Dermis microvascular lymphatic vessel endothelial cell (primary cell): ENCODE data around the gene ZNF19. TPM values are rescaled to one million over a fixed set of nuclear protein-coding genes. Genes with fewer than 3 reads are reported as not detected.
A peak's percentile ranks its signal among the peaks of the same experiment; 100 is the strongest.

Source experiments
- DNase-seq, 2 donors: peaks; one replicate each; pipeline versions ENCODE4 v3.0.0 to v3.0.0-alpha.2; 2010; ENCODE audit warnings: low read depth in 2 of 2
- total RNA-seq: library from RNA; depleted of rRNA; stranded (reverse); fragments of >200 nt; gene quantifications from 2 replicates; pipeline ENCODE4 v1.2.1, GENCODE V29; 2014

Gene ZNF19
- total RNA-seq, 1 donor from 2014 or later = 1.3 TPM

DNA sequence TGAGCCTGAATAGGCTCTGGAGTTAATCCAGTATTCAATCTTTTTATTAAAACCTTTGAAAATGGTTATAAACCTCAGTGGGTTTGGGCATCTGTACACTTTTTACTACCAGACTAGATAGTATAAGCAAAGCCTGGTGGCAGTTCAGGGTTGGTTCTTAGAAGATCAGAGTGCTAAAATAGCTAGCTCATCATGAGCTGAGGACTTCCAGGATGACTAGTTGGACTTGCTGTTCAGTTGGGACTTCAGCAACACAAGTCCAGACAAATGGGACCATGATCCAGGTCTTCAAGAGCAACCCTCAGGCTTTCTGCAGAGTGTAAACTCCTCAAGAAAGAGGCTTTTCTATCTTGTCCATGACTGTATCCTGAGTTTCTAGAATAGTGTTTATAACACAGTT lies 1.2 kb upstream of the ZNF19 start:
- no peak for DNase-seq

DNA sequence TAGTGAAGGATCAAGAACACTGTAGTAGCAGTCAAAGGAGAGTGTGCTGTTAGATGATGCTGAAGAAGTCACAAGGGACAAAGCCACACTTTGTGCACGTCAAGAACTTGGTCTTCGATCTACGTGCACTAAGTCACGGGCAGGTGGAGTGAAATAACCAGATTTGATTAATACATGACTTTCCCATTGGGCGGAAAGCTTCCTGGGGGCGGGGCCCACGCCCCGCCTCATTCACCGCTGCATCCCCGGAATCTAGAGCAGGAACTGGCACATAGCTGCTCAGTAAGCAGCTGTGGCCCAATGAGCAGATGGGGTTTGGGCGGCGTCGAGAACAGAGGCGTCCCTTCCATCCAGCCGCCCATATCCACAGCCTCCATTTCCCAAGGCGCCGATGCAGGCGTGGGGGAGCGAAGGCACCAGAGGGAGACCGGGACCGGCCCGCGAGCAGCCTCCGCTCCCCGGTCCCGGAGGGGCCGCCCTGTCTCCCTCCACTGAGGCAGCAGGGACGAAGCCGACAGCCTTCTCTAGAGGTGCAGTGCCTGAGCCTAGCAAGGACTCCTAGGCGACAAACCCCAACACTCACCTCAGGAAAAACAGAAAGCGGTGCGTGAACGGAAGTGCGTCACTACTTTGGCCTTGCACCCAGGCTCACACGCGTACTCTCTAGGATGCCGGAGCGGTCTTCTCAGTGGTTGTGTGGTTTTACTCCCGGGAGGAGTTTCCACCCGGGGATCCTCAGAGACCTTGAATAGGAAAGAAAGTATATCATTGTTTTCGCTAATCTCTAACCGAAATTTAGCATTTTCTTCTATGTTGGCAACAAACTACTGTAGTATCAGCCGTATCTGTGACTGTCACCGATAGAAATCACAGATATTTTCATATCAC lies 4.9 kb downstream of the ZNF19 start:
- DNase-seq = peak; percentile 90 to 91

DNA sequence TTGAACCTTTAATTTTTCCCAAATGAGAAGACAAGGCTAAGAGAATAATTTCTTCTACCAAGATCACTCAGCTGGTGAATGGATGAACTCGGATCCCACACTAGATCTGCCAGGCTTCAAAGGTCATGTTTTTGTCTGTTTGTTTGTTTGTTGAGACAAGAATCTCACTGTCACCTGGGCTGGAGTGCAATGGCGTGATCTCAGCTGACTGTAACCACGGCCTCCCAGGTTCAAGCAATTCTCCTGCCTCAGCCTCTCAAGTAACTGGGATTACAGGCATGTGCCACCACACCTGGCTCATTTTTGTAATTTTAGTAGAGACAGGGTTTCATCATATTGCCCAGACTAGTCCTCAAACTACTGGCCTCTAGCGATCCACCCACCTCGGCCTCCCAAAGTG lies 6.6 kb downstream of the ZNF19 start:
- no peak for DNase-seq

DNA sequence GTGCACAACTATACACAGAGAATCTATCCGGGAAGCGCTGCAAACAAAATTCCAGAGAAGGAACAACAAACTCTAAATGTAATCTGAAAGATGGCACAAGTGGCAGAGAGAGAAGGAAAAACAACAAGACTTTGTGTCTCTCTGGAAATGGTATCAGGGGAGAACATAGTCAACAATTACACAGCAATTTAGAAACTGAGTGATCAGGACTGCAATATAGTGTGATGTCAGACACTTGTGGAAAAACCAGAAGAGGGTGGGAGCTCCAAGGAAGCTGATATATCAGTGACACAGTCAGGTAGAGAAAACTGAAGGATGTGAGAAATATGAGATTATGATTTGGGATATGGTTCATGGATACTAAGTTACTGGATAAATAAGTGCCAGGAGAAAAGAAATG lies 8.2 kb downstream of the ZNF19 start:
- DNase-seq = no peak

DNA sequence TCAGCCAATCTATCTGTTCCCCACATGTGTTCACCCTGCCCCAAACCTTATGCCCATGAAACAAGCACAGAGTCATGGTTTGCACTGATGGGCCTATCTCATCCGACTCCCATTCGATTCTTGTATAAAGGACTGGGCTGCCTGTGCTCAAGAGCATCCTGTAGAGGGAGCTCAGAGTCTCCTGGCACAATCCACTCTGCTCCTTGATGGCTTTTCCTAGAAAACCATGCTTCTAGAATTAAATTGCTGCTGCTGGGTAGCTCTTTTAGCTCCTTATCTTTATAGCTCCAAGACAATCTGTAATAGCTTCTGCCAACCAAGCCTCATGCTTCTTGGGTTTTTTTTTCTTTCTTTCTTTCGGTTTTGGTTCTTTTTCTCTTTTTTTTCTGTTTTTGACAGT lies 9.7 kb downstream of the ZNF19 start:
- DNase-seq = peak in 1 of 2 donors; percentile 45

DNA sequence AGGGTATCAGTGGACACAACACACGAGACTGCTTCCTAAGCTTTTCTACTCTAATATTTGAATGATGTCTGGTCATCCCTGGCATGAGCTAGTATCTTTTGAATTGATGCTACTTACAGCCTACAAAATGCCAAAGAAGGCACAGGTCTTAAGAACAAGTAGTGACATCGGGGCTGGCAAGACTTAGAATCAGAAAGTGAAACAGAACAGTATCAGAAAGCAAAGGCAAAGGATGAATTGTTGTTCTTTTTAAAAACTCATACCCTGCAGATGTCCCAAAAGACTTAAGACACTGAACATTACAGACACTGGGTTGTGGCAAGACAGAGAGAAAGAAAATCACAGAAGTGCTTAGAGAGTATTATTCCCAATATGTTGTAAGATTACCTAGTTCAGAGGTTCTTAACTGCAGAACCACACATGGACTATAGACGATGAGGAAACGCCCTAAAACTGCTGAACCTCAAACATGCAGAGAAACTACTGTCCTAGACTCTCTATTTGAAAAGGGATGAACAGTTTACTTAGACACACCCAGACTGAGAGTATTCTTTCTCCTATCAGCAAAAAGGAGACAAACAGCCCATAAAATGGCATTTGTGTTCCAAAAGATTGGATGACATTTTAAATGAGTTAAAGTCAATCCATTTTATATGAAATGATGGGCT lies 12.5 kb downstream of the ZNF19 start:
- no peak for DNase-seq

DNA sequence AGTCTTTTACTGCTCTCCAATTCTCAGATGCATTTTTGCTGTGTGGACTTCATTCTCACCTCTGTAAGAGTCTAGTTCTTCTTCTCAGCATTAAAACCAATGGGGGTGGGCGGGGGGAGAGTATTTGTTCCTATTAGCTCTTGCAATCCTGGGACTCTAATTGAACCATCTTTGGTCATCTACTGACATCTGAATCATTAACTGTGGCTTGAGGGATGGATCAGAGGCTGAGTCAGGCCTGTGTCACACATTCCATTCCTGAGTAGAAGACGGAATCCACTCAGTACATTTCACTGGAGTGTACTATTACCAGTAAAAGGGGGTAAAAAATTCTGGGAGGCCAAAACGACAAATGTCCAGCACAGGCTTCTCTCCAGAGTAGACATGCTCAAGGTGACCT lies 14.3 kb downstream of the ZNF19 start:
- DNase-seq = no peak

DNA sequence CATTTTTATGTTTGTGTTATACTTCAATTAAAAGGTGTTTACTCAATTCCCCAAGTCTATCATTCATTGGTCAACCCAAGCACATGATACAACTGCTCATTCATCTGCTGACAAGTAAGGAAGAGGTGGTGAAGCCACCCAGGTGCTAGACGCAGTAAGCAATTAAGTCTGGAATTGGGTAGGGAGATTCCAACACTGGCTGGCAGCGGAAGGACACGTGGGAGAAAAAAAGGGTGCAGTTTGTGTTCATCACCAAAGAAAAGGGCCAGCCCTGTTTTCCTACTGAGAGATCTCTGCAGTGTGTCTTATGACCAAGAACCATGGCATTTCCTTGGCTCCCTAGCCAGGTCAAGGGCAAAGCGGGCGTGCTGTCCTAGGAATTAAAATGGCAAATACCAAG lies 15.2 kb downstream of the ZNF19 start:
- DNase-seq = no peak

DNA sequence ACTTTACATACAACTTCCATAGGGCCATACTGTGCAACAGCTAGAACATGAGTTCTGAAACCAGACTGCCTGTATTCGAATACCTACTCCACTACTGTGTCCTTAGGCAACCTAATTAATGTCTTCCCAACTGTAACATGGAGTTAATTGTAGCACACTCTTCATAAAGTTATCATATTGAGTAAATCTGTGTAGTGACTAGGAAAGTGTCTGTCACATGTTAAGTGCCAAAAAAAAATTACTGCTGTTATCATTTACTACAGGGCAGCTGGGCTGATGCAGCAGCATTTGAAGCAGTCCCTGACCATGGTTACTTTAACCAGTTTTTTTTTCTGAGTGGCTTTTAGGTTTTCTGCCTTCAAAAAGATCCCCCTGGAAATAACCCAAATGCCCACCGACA lies 16.2 kb downstream of the ZNF19 start:
- DNase-seq = no peak

DNA sequence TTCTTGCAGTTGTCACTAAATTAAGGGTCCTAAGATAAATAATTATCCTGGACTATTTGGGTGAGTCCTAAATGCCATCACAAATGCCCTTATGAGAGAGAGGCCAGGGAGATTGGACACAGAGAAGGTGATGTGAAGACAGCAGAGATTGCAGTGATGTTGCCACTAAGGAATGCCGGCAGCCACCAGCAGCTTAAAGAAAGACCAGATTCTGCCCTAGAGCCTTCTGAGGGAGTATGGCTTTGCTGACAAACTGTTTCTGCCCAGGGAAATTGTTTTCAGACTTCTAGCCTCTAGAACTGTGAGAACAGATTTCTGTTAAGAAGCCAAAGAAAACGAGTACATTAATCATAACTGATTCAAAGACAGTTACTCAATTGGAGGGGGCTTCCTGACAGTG lies 17.1 kb downstream of the ZNF19 start:
- DNase-seq = no peak

DNA sequence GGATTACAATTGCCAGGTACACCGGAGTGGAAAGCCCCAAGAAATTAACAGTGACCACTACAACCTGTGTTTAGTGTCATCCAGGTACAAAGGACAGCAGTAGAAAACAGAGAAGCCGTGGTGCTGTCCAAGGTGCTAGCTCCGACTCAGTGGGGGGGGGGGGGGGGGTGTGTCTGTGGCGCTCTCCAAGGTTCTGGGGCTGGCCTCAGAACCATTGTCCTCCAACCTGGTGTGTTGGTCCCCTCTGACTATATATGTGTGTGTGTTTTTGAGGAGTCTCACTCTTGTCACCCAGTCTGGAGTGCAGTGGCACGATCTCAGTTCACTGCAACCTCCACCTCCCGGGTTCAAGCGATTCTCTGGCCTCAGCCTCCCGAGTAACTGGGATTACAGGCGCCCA lies 21.3 kb downstream of the ZNF19 start:
- DNase-seq = peak in 1 of 2 donors; percentile 60

DNA sequence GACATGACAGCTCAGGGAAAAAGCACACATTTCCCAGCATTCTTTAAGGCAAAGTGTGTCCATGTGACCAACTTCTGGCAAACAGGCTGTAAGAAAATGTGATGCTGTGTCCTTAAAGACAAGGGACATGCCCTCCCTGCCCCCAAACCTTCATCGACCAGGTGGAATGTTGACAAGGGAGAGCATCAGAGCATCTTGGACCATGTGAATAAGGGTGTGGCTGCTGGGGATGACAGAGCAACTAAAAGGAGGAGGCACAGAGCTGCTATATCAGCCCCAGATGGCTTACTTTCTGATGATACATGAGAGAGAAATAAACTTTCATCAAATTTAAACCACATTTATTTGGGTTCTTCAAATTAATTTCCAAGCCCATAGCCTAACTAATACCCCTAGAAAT lies 24.9 kb downstream of the ZNF19 start:
- no peak for DNase-seq

DNA sequence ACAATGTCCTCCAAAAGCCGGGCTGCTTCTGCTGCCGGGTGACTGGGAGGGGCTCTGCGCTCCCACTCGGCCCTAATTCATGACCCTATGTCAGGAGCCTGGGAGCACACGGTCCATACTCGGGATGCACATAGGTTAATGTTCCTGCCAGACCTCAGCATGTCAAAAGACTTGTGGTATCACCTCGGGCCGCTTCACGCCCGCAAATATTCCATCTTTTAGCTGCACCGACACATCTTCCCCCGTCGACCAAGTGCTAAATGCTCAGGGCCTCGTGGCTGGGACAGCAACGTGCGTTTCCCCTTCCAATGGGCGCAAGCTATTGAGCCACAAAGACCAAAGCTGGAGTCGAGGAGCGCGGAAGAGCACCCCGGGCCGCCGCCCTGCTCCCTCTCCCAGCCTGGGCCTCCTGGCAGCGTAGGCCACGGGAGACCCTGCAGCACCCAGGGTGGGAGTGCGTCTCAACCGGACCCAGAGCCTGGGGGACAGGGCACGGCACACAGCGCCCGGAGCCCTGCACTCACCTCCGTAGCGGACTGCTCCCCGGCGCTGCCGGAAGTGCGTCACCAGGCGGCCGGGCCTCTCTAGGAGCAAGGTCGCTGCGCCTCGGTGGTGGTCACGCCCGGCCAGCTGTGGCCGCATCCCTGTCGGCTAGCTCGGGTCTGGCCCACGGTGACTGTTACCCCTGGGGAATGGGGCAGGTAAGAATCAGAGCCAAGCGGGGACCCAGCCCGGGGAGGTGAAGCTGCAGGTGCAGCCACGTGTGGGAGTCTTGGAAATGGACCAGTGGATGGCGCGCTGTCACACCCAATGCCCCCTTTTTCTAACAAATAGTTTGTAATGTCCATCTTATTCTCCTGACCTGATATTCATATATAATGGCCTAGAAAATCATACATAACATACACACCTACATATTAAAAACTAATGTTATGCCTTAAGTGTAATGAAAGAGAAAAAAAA lies 27.2 kb downstream of the ZNF19 start, which contains the start of gene ZNF23:
Gene ZNF23, minus strand, starts transcription at position 562 of the 963 bp plus-strand sequence. CDS start 5,451 bp downstream, outside the sequence.
- DNase-seq = peak; percentile 47 to 74

DNA sequence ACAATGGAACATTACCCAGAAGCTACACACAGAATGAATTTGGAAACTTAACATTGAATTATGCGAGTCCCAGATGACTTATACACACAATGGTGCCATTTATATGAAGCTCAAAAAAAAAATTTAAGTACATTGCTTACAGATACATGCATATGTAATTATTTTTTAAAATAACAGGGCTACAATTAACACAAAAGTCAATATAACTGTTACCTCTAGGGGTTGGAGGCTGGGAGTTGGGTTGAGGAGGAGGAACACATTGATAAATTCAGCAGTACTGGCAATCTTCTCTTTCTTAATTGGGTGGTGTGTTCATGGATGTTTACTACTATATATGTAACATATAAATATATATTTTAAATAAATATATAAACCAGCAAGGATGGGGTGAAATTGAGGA lies 28.2 kb downstream of the ZNF19 start:
- no peak for DNase-seq

DNA sequence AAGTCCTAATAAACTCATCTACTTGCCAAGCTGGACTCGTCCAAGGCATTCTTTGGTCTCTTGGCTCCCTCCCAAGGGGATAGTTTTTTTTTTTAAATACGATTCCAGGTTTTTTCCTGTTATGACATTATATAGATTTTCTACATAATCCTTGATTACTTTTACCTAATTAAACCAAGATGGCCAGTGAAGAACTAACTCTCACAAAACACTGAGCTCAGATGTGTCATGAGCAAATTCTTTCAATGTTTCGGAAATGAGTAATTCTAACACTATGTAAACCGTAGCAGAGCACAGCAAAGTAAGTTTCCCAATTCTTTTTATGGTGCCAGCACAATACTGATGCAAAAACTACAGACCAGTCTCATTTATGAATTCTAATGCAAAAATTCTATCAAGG lies 28.9 kb downstream of the ZNF19 start:
- DNase-seq = no peak

DNA sequence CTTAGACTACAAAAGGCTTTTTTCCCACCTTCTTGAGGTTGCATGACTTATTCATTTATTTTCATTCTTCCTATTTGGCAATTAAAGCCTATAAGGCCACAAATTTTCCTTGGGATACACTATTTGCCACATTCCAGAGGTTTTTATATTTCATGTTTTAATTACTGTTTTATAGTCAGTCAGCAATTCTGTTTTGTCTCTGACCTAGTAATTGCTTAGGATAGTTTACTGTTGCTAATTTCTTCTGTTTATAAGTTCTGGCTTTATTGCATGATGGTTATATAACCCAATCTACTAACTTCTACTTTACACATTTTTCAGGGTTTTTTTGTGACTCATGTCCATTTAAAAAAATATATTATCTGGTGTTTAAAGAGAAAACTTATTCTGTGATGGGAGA lies 29.6 kb downstream of the ZNF19 start:
- no peak for DNase-seq

DNA sequence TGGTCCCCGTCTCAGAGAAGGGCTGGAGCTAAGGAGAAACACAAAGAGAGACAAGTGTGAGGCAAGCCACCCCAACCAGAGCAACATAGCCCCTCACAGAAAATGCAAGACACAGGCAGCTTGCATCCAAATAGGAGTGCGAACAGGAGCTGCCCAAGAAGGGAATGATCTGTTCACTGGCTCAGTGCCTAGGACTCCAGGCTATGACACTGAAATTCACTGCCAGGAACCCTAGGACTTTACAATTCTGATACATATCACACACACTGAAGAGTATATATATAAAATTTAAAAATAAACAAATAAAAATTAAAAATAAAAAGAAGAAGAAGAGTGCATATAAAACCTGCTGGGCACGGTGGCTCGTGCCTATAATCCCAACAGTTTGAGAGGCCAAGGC lies 32.3 kb downstream of the ZNF19 start:
- DNase-seq = no peak

DNA sequence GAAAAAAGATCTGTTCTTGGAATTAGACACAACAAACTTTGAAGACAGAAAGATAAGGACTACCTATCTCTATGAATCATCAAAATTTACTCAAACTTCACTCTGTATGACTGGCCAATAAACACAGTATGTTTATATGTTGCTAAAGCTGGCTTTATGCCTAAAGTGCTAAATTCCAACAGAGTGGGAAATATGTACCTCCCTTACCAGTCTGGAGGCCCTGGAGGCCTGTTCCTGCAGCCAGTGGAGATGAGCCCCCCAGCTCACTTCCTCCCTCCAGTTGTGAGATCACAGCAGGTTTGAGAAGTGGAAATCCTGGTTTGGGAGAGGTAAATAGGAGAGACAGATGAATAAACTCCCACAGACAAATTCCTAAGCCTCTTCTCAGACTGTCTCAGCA lies 36.1 kb downstream of the ZNF19 start:
- no peak for DNase-seq

DNA sequence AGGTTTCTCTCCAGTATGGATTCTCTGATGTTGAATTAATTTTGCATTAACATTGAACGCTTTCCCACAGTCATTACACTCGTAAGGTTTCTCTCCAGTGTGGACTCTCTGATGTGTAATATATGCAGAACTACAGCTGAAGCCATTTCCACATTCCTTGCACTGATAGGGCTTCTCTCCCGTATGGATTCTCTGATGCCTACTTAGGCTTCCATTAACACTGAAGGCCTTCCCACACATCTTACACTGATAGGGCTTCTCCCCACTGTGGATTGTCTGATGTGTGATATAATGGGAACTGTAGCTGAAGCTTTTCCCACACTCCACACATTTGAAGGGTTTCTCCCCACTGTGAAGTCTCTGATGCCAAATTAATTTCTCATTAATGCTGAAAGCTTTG lies 40.1 kb downstream of the ZNF19 start:
- no peak for DNase-seq

DNA sequence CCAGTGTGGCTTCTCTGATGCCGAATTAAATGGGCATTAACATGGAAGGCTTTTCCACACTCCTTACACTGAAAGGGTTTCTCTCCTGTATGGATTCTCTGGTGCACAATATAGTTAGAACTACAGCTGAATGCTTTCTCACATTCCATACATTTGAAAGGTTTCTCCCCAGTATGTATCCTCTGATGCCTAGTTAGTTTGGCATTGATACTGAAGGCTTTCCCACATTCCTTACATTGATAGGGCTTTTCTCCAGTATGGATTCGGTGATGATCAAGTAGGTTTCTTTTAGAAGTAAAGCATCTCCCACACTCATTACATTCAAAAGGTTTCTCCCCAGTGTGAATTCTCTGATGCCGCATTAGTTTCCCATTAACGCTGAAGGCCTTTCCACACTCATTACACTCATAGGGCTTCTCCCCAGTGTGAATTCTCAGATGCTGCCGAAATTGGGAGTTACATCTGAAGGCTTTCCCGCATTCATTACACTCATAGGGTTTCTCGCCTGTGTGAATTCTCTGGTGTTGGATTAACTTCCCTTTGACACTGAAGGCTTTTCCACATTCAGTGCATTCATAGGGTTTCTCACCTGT lies 40.8 kb downstream of the ZNF19 start:
- DNase-seq = no peak

DNA sequence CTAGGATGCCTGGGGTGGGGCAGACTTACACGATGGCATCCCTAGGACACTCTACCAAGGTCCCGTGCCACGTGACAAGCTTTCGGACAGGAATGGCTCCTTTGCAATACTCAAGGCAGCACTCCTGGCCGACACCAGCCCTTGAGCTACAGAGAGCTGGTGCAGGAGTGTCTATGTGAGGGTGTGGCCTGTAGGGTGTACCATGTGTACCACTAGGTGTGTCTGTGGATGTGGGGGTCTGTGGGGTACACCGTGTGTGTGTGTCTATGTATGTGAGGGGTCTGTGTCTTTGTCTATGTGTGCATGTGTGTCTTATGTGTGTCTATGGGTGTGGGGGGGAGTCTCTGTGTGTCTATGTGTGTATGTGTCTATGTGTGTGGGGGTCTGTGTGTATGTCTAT lies 45.4 kb downstream of the ZNF19 start:
- no peak for DNase-seq
